NCI-H2196 (cell line): ENCODE data around the gene SLC20A1.
"Not testable (repeated sequence)": the region's sequence is repeated elsewhere in the genome, so short reads cannot be mapped to it uniquely, and the experiment has no call there.

ENCODE experiments used
- DNase-seq: peaks from one replicate; lab custom pipeline; 2025; ENCODE audit not compliant: unreplicated experiment; lab: John Stamatoyannopoulos, UW

The SLC20A1 gene

GRCh38 chr2:112706947-112707346, 61.2 kb downstream of the SLC20A1 start:
- not testable (repeated sequence) for DNase-seq

DNA sequence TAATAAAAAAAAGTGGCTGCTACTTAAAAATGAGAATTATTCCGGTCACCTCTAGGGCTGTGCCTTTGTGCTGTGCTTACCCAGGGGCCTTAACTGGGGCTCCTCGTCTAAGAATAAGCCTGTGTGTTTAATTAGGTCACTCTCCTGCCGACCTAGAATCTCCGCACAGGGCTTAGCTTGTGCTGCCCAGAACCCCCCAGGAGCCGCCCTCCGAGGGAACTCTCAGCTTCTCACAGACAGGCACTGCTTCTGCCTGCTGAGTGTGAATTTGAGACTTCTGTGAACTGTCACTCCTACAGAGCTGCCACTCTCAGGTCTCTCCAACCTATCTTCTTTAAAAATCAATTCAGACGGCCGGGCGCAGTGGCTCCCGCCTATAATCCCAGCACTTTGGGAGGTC, 63.2 kb downstream of the SLC20A1 start:
- no peak for DNase-seq

- no peak for DNase-seq
These were observed 64.0 kb downstream of the SLC20A1 start for GRCh38 chr2:112709703-112710102.

GRCh38 chr2:112710956-112711750, 65.4 kb downstream of the SLC20A1 start:
- no peak for DNase-seq

DNA sequence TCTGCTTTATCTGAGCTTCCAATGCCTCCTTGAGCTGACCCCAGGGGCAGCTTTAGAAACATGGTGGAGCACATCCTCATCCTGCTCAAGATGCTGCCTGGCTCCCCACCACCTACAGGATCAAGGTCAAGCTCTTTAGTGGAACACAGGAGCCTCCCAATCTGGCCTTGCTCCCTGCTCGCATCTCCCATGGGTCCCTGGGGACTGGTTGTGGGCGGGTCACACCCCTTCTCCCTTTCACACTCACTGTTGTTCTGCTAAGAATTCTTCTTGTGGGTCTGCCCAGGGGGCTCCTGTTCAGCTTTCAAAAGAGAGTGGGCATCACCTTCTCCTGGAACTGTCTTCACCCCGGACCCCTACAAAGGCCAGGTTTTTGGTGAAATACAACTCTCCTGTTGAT, 66.7 kb downstream of the SLC20A1 start:
- no peak for DNase-seq

DNA sequence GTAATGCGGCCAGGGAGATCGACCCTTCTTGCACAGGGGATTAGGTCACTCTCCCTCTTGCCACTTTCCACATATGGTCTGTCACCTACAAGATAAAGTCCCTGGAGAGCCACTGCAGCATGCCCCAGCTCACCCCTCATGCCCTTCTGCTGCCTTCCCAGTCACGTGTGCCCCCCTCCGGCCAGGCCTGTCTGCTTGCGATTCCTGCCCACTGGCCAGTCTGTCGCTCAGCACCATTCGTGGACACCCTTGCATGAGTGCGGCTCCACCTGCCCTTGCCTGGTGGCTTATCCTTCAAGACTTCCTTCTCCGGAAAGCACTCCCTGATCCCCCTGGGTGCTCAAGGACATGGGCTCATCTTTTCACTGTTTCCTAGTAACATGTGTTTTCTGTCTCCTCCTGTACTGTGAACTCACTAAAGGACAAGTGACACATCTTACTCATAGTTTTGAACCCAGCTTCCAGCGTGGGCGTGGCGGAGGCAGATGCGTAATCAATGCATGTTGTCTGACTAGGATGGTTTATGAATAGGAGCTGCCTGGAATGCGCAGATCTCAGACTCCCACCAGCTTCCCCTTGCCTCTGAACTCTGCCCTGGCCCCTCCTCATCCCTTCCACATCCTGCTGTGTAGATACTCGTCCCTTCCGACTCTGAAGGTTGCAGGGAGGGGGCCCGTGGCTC, 67.3 kb downstream of the SLC20A1 start:
- DNase-seq = no peak
